Measurements from ENCODE around the gene TMEM134.

DNA sequence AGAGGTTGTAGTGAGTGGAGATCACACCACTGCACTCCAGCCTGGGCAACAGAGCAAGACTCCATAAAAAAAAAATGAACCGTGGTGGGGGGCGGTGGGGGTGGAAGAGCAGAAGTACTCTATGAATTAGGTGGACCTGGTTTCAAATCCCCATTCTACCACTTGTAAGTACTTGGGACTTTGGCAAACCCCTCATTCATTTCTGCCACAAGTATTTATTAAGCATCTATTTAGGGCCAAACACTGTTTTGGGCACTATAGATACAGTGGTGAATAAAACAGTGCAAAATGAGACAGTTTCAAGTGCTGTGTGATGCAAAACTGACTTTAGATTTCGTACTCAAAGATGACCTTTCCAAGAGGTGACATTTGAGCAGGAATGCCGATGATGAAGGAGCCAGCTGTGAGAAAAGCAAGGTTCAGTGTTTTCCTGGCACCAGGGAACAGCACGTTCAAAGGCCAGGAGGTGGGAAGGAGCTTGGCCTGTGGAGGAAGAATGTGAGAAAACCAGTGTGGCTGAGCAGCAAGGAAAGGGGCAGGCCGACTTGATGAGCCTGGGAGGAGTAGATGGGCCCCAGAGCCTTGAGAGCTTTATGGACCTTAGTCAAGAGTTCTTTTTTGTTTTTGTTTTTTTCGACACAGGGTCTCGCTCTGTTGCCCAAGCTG is 1.4 kb upstream of the TMEM134 start:
- TF ChIP-seq CTCF (IDR thresholded peaks at IDR 0.05) (no peak), POLR2A (IDR thresholded peaks at IDR 0.05) (no peak), POLR2AphosphoS5 (IDR thresholded peaks at IDR 0.05) (no peak)

Measured in sigmoid colon (tissue), 4 donors.